Astrocyte of the hippocampus (primary cell): Measurements from ENCODE around the gene ARHGDIG.

Source experiments
- DNase-seq: peaks from one replicate; pipeline ENCODE4 v3.0.0; 2011; ENCODE audit warnings: low read depth, low spot score

The ARHGDIG gene

GRCh38 chr16:297832-298231 is 17.4 kb downstream of the ARHGDIG start:
- no peak for DNase-seq

GRCh38 chr16:301235-301634 is 20.8 kb downstream of the ARHGDIG start:
- no peak for DNase-seq

GRCh38 chr16:301950-302349 is 21.6 kb downstream of the ARHGDIG start:
- DNase-seq = no peak

- DNase-seq = no peak
These were observed 23.5 kb downstream of the ARHGDIG start for GRCh38 chr16:303760-304505.

DNA sequence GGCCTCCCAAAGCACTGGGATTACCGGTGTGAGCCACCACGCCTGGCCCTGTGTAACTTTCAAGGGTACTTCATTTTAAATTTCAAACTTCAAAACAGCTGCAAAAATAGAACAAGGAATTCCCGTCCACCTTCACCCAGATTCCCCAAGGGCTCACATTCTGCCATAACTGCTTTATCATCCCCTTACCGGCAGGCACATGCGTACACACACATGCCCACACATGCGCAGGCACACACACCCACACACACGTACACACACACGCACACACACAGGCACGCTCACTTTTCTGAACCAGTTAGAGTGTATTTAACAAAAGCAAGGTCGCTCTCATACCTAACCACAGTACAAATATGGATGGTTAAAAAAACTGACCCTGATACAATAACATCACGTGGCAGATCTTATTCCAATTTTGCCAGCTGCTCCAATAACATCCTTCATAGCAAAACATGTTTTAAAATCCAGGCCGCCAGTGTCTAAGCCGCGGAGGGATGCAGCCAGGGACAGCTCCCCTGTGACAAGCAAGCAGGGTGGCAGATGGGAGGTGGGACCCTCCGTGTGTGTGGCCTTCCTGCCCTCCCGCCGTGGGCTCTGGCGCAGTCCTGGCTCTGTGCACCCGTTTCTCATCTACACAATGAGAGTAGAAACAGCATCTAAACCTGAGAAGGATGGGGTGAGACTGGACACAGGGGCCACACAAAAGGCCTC is 25.7 kb downstream of the ARHGDIG start:
- no peak for DNase-seq

DNA sequence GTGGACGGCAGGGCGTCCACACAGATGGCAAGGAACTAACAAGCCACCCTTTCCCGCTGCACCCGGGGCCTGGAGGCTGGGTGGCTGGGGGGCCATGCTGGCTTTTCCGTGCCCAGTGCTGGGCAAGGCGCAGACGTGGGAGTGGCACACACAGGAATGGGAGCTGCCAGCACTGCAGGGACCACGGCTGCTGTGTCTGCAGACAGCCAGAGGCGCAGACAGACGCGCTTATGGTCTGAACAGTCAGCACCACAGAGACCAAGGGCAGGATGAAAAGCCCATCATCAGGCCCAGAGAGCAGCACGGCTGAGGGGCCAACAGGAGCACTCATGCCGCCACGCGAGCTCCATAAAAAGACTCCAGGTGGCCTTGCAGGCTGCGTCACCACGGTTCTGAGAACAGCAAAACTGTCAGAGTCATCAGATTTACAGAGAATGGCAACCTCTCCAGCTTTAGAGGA is 26.6 kb downstream of the ARHGDIG start:
- DNase-seq = no peak

DNA sequence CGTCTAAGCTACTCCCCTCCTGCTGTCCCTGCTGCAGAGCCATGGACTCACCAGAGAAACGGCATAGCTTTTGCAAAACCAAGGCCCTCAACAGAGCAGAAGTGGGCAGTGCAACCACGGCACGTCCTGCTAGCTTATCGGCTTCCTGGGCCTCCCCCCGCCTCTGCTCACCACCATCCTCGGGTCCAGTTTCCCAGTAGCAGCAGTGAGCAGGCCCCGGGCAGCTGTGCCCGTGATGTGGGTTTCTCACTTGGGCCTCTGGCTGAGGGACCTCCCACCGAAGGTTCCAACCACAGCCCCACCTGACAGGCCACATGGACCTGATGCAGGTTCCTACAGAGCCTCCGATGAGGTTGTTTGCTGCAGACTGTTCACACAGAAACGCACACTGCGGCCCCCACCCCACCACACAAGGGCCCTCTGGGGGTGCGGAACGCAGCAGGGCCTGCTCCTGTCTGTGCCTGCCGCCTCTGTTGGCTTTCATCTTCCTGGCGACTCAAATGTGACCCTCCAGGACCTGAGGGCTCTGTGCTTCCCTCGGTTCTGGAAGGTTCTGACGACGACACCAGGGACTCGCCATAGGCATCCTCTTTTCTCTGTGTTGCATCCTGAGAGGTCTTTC is 27.4 kb downstream of the ARHGDIG start:
- no peak for DNase-seq

DNA sequence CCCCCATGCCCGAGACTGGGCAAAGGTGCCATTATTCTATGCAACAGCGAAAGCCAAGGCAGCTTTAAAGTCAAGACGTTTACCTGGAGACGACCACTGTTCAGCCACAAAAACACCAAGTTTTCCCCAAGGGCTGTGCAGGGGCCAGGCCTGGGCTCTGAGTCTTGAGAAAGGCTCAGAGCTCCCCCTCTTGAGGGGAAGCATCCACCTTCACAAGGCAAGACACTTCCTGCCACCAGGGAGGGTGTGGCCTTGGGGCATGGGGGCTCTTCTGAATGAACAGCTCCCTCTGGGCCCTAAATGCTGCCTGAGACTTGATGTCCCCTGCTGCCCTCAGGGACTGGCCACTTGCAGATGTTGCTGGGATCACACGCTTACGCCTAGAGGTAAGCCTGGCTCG is 29.1 kb downstream of the ARHGDIG start:
- no peak for DNase-seq

DNA sequence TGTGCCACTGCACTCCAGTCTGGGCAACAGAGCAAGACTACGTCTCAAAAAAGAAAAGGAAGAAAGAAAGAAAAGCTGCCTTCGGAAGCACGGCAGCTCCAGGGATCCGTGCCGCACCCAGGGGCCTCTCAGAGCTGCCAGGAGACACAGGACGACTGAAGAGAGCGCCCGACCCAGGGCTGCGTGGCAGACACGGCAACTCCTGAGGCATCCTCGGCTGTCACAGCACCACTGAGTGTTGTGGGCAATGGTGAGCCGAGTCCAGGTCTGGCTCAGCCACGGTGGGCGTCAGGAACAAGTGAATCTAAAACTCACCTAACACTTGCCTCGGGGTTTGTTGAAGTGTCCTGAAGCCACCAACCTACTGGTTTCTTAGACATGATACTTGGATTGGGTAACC is 31.3 kb downstream of the ARHGDIG start:
- DNase-seq = no peak

GRCh38 chr16:314351-314750 is 34.0 kb downstream of the ARHGDIG start:
- no peak for DNase-seq

DNA sequence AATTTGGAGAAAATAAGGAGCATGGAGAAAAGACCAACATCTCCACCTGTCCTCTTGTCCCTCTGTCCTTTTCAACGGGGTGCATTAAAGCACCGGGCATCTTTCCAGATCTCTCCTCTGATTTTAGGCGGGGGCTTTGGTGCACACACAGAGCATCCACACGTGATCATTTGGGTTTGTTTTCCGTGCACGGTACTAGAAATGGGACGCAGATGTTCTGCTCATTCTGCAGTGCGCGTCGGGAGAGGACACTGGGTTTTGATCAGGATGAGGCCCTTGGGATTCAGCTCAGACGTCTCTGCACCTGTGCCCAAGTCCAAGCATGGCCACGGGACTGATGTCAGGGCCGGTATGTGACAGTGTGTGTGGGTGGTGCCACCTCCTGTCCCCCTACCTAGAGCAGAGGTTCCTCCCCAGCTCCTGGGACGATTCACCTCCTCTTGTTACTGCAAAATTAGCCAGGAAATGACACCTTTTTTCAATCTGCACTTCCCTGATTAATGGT is 34.5 kb downstream of the ARHGDIG start:
- no peak for DNase-seq

DNA sequence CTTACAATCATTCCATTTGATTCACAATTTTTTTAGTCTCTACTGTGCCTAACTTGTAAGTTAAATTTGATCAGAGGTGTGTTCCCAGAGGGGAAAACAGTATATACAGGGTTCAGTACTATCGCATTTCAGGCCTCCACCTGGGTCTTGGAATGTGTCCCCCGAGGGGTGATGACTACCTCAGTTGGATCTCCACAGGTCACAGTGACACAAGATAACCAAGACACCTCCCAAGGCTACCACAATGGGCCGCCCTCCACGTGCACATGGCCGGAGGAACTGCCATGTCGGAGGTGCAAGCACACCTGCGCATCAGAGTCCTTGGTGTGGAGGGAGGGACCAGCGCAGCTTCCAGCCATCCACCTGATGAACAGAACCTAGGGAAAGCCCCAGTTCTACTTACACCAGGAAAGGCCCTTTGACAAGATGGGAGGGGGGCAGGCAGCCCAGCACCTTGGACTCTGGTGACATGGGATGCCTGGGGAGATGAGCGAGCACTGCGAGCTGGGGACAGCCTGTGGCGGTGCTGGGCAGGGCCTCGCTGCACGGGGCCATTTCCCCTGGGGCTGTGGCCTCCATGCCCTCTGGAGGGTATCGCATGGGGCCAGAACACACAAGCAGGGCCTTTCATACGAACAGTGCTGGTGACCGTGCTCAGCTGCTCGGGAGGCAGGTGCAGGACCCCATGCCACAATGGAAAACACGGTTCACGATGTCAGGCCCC is 36.5 kb downstream of the ARHGDIG start:
- no peak for DNase-seq

- DNase-seq = no peak
These were observed 37.2 kb downstream of the ARHGDIG start for GRCh38 chr16:317583-317982.

DNA sequence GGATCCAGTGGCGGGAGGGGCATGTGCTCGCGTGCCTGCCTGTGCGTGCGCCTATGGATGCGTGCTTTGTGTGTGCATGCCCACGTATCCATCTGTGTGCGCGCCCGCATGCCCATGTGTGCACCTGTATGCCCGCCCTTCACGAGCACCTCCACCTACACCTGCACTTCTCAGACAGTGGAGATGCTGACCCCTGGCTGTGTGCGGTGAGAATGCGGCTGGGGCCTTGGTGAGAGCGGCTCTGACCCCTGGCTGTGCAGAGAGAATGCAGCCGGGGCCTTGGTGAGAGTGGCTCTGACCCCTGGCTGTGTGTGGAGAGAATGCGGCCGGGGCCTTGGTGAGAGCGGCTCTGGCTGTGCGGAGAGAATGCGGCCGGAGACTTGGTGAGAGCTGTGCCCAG is 38.2 kb downstream of the ARHGDIG start:
- no peak for DNase-seq

DNA sequence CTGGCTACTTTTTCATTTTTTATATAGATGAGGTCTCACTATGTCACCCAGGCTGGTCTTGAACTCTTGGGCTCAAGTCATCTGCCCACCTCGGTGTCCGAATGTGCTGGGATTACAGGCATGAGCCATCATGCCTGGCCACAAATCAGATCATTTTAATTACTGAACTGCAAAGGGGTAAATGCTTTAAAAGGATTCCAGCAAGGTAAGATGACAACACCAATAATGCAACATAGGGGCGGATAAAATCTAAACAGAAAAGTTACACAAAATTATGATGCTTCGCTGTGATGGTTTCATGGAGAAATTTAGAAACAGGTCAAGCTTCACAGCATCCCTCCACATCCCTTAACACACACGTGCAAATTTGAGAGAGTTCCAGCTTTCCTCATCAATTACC is 39.8 kb downstream of the ARHGDIG start:
- DNase-seq = no peak

- DNase-seq = no peak
These were observed 41.1 kb downstream of the ARHGDIG start for GRCh38 chr16:321532-321931.

DNA sequence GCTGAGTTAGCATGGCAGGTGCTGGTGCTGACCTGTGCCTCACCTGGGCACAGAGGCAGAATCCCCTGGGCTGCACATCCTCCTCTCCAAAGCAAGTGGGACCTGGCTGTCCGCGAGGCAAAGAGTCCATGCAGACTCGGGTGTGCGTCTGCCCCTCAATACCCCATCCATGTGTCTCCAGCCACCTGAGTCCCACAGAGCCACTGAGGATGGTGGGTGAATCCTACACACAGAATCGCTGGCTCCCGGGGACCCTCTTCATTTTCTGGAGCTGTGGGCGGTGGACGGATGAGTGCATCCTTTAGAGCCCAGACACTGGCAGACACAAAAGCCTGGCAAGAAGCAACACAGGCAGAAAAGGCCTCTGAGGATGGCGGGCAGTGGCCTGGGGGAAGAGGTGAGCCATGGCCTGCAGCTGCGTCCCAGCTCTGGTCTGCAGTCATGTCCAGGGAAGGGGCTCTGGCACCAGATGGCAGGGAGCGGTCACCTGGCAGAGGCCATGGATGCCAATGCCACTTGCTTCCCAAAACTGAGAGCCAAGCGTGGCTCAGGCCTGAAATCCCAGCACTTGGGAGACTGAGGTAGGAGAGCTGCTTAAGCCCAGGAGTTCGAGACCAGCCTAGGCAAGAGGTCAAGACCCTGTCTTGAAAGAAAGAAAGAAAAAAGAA is 42.2 kb downstream of the ARHGDIG start:
- DNase-seq = no peak

DNA sequence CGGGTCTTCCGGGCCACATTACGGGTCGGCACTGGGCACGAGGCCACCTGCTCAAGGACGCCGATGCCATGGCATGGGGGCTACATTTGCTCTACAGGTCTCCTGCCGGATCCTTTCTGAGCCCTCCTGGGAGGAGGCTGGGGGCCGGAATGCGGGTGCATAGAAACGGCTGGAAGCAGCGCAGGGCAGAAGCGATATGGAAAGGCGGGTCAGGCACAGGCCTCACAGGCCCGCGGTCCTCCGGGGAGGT is 43.7 kb downstream of the ARHGDIG start:
- no peak for DNase-seq

GRCh38 chr16:324451-325334 is 44.3 kb downstream of the ARHGDIG start:
- DNase-seq = no peak

DNA sequence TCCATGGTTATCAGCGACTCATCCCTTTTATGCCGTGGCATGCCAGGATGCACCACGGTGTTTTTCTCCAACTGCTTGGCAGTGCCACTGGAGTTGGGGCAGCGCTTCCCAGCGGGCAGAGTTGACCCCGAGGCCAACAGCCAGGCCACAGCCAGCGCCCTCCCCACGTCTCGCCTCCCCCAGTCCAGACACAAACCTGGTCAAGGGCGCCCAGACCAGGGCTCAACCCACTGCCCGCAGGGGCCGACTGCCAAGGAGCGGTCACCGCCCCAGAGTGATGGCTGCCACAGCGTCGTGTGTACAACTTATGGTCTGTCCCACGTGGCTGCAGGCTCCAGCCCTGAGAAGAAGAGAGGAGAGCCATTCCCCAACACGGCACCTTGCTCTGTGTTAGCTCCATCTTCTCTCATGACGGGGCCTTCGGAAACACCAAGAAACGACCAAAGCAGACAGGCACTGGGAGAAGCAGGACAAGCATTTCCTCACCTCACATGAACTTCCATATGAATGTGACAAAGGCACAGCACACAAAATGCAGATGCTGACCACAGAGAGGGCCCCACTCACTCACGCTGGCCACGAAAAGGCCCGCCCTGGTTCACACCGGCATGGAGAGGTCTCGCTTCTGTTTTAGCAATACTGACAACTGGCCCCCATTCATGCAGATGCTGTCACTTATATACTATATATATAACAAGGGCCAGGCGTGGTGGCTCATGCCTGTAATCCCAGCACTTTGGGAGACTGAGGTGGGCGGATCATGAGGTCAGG is 45.2 kb downstream of the ARHGDIG start:
- DNase-seq = no peak
